H9 (cell line): ENCODE results near the gene ZBTB22. TPM values are rescaled to one million over a fixed set of nuclear protein-coding genes. Genes with fewer than 3 reads are reported as not detected.

Source experiments
- DNase-seq: peaks from one replicate; pipeline ENCODE4 v3.0.0-alpha.2; 2017
- H2AFZ ChIP-seq: one replicate; pipeline ENCODE4 v1.6.1; 2013; ENCODE audit warnings: mild to moderate bottlenecking, low read length, control low read depth, moderate library complexity
- H2AK5ac ChIP-seq: 2 replicates; pipeline ENCODE4 v1.6.1; 2013; ENCODE audit warnings: low read length, control low read depth, mixed read lengths; ENCODE audit not compliant: insufficient read length
- H2BK120ac ChIP-seq: one replicate; pipeline ENCODE4 v1.6.1; 2013; ENCODE audit warnings: low read depth, mild to moderate bottlenecking, low read length, control low read depth, inconsistent platforms; ENCODE audit not compliant: poor library complexity, severe bottlenecking
- H2BK12ac ChIP-seq: 2 replicates; pipeline ENCODE4 v1.6.1; 2013; ENCODE audit warnings: low read length, control low read depth, mixed read lengths, low read depth; ENCODE audit not compliant: insufficient read length
- H2BK15ac ChIP-seq: 2 replicates; pipeline ENCODE4 v1.6.1; 2013; ENCODE audit warnings: low read depth, low read length, control low read depth
- H2BK20ac ChIP-seq: one replicate; pipeline ENCODE4 v1.6.1; 2013; ENCODE audit warnings: low read depth, mild to moderate bottlenecking, low read length, control low read depth, inconsistent platforms; ENCODE audit not compliant: poor library complexity, severe bottlenecking
- H2BK5ac ChIP-seq: 2 replicates; pipeline ENCODE4 v1.6.1; 2013; ENCODE audit warnings: low read length, control low read depth, mixed read lengths; ENCODE audit not compliant: insufficient read length
- H3K14ac ChIP-seq: 2 replicates; pipeline ENCODE4 v1.6.1; 2013; ENCODE audit warnings: low read length, control low read depth; ENCODE audit not compliant: insufficient read depth
- H3K18ac ChIP-seq: 2 replicates; pipeline ENCODE4 v1.6.1; 2013; ENCODE audit warnings: low read depth, mild to moderate bottlenecking, mixed read lengths, low read length, control low read depth; ENCODE audit not compliant: insufficient read length
- H3K23ac ChIP-seq: 2 replicates; pipeline ENCODE4 v1.6.1; 2013; ENCODE audit warnings: low read length, control low read depth, mixed read lengths, low read depth; ENCODE audit not compliant: insufficient read length
- H3K23me2 ChIP-seq: 2 replicates; pipeline ENCODE4 v1.6.1; 2013; ENCODE audit warnings: low read depth, mild to moderate bottlenecking, mixed read lengths, low read length, control low read depth; ENCODE audit not compliant: insufficient read length, poor library complexity, severe bottlenecking
- H3K27ac ChIP-seq: 2 replicates; pipeline ENCODE4 v1.5.1; 2013; ENCODE audit warnings: low read length, control low read depth, mixed read lengths, low read depth; ENCODE audit not compliant: insufficient read length
- H3K27me3 ChIP-seq: 2 replicates; pipeline ENCODE4 v1.6.1; 2013; ENCODE audit warnings: low read length, control low read depth, inconsistent platforms; ENCODE audit not compliant: insufficient read depth
- H3K4ac ChIP-seq: 2 replicates; pipeline ENCODE4 v1.6.1; 2013; ENCODE audit warnings: low read depth, mild to moderate bottlenecking, control low read depth, inconsistent platforms, low read length, moderate library complexity
- H3K4me1 ChIP-seq: 2 replicates; pipeline ENCODE4 v1.6.1; 2013; ENCODE audit warnings: low read length, control low read depth, inconsistent platforms; ENCODE audit not compliant: insufficient read depth
- H3K4me2 ChIP-seq: 2 replicates; pipeline ENCODE4 v1.6.1; 2013; ENCODE audit warnings: low read length, control low read depth, mixed read lengths; ENCODE audit not compliant: insufficient read length, insufficient read depth
- H3K56ac ChIP-seq: 2 replicates; pipeline ENCODE4 v1.6.1; 2013; ENCODE audit warnings: low read depth, mild to moderate bottlenecking, mixed read lengths, low read length, control low read depth; ENCODE audit not compliant: insufficient read length
- H3K79me1 ChIP-seq: 2 replicates; pipeline ENCODE4 v1.6.1; 2013; ENCODE audit warnings: low read depth, mild to moderate bottlenecking, moderate library complexity, low read length, control low read depth, inconsistent platforms; ENCODE audit not compliant: insufficient read depth, poor library complexity, severe bottlenecking
- H3K79me2 ChIP-seq: 2 replicates; pipeline ENCODE4 v1.6.1; 2013; ENCODE audit warnings: low read length, control low read depth, inconsistent platforms; ENCODE audit not compliant: insufficient read depth
- H3K9ac ChIP-seq: 2 replicates; pipeline ENCODE4 v1.6.1; 2013; ENCODE audit warnings: low read length, control low read depth, mixed read lengths; ENCODE audit not compliant: insufficient read length; ENCODE audit errors: extremely low read depth
- H3K9me3 ChIP-seq: one replicate; pipeline ENCODE4 v1.6.1; 2013; ENCODE audit warnings: low read depth, low read length, inconsistent platforms; ENCODE audit not compliant: control insufficient read depth
- H3T11ph ChIP-seq: one replicate; pipeline ENCODE4 v1.6.1; 2013; ENCODE audit warnings: mild to moderate bottlenecking, low read length, control low read depth, inconsistent platforms
- H4K20me1 ChIP-seq: one replicate; pipeline ENCODE4 v1.6.1; 2013; ENCODE audit not compliant: control insufficient read depth, insufficient read length, insufficient read depth
- H4K5ac ChIP-seq: 2 replicates; pipeline ENCODE4 v1.6.1; 2013; ENCODE audit warnings: low read depth, mild to moderate bottlenecking, mixed read lengths, low read length, control low read depth; ENCODE audit not compliant: insufficient read length
- H4K8ac ChIP-seq: replicated peaks from 2 replicates; pipeline ENCODE4 v1.6.1; 2013; ENCODE audit warnings: low read length, control low read depth, mixed read lengths, low read depth; ENCODE audit not compliant: insufficient read length
- H4K91ac ChIP-seq: 2 replicates; pipeline ENCODE4 v1.6.1; 2013; ENCODE audit warnings: low read depth, mild to moderate bottlenecking, moderate library complexity, mixed read lengths, low read length, control low read depth; ENCODE audit not compliant: insufficient read length
- H3K27ac Mint-ChIP-seq, 3 experiments: 2 replicates in 2 of 3; 3 replicates in 1 of 3; pipeline ENCODE4 v1.8.0; 2020 to 2021; ENCODE audit warnings: mixed read lengths in 3 of 3, mild to moderate bottlenecking in 1 of 3, moderate library complexity in 1 of 3
- H3K27me3 Mint-ChIP-seq: 2 replicates; pipeline ENCODE4 v1.8.0; 2021; ENCODE audit warnings: low read depth, mild to moderate bottlenecking, moderate library complexity, mixed read lengths
- H3K36me3 Mint-ChIP-seq, 3 experiments: 2 replicates in 2 of 3; 3 replicates in 1 of 3; pipeline ENCODE4 v1.8.0; 2020 to 2021; ENCODE audit warnings: low read depth in 3 of 3, mixed read lengths in 3 of 3; ENCODE audit not compliant: insufficient read depth in 1 of 3
- H3K4me1 Mint-ChIP-seq, 2 experiments: 2 replicates each; pipeline ENCODE4 v1.8.0; 2020; ENCODE audit warnings: mixed read lengths in 2 of 2
- H3K4me3 Mint-ChIP-seq, 2 experiments: 2 replicates in 1 of 2; 3 replicates in 1 of 2; pipeline ENCODE4 v1.8.0; 2020 to 2021; ENCODE audit warnings: mild to moderate bottlenecking in 2 of 2, mixed read lengths in 2 of 2, moderate library complexity in 1 of 2
- H3K9me3 Mint-ChIP-seq, 2 experiments: 2 replicates in 1 of 2; 3 replicates in 1 of 2; pipeline ENCODE4 v1.8.0; 2020; ENCODE audit warnings: mild to moderate bottlenecking in 2 of 2, mixed read lengths in 2 of 2, moderate library complexity in 1 of 2
- CTCF ChIP-seq: fragments of 200-600 bp; sonication (generic); conservative IDR thresholded peaks from 3 replicates; pipeline ENCODE4 v1.8.0; 2021; ENCODE audit warnings: antibody characterized with exemption, mild to moderate bottlenecking
- WGBS: extraction: QIAGEN DNeasy Blood & Tissue Kit; methylation state at CpG from one replicate; pipeline ENCODE4 v1.1.7; 2013; ENCODE audit warnings: missing lambda C conversion rate, low lambda C conversion rate, mixed read lengths; ENCODE audit not compliant: insufficient read length; ENCODE audit errors: extremely low coverage; 5-methylcytosine and 5-hydroxymethylcytosine counted together
- total RNA-seq: library from RNA; stranded (reverse); gene quantifications from 2 replicates; pipeline ENCODE4 v1.2.1, GENCODE V29; 2021

Gene ZBTB22
- total RNA-seq, 1 experiment from 2014 or later = 8.1 TPM

- no peaks in the 10 kb centered on the region for H3K79me1 ChIP-seq
- H3K23ac ChIP-seq = no peak overlapping the region
- no peaks in the 10 kb centered on the region for H3K4me1 ChIP-seq
- no peak overlapping the region for H2AK5ac ChIP-seq
- no peak overlapping the region for H2BK120ac ChIP-seq
- no peak overlapping the region for H4K8ac ChIP-seq
- H2BK5ac ChIP-seq = no peak overlapping the region
- no peak overlapping the region for H2BK20ac ChIP-seq
- no peak overlapping the region for H3K56ac ChIP-seq
- no peaks in the 10 kb centered on the region for H3K79me2 ChIP-seq
- H3K9me3 Mint-ChIP-seq = no peaks in the 10 kb centered on the region
- H3K27me3 Mint-ChIP-seq = peaks cover 2% of the 10 kb centered on the region
- no peak for DNase-seq
- no CpG with 5 or more reads among the region's 10 CpGs for WGBS
- no peaks in the 10 kb centered on the region for H3K4me1 Mint-ChIP-seq
- no peak overlapping the region for H4K91ac ChIP-seq
- no peaks in the 10 kb centered on the region for H3K36me3 Mint-ChIP-seq
- no peaks in the 10 kb centered on the region for H3K9me3 ChIP-seq
- no peaks in the 10 kb centered on the region for H4K20me1 ChIP-seq
- no peak for TF ChIP-seq CTCF
- no peak overlapping the region for H3K14ac ChIP-seq
- no peaks in the 10 kb centered on the region for H3K23me2 ChIP-seq
- no peak overlapping the region for H3K4ac ChIP-seq
- no peak overlapping the region for H3K27ac ChIP-seq
- no peak overlapping the region for H3T11ph ChIP-seq
- H2BK15ac ChIP-seq = no peak overlapping the region
- no peak overlapping the region for H4K5ac ChIP-seq
- no peak overlapping the region for H3K18ac ChIP-seq
- H3K4me3 Mint-ChIP-seq = no peak overlapping the region
- no peak overlapping the region for H3K27ac Mint-ChIP-seq
- H3K27me3 ChIP-seq = no peaks in the 10 kb centered on the region
- no peak overlapping the region for H2BK12ac ChIP-seq
- H3K9ac ChIP-seq = no peak overlapping the region
- no peak overlapping the region for H3K4me2 ChIP-seq
- H2AFZ ChIP-seq = no peak overlapping the region
Observed at GRCh38 chr6:33330736-33331135, 13.2 kb upstream of the ZBTB22 start.
